Stimulated activated CD8-positive, alpha-beta memory T cell treated with anti-CD3 and anti-CD28 coated beads, Interleukin-2, amount 100 ng/mL, for 1 hour (primary cell): Measurements from ENCODE around the gene PNPLA7.
"Not testable (repeated sequence)": the region's sequence is repeated elsewhere in the genome, so short reads cannot be mapped to it uniquely, and the experiment has no call there.

Experiments used
- DNase-seq, 2 donors: peaks; one replicate each; pipeline ENCODE4 v3.0.0-alpha.2; 2020; ENCODE audit warnings: low read depth in 2 of 2

Gene PNPLA7

DNA sequence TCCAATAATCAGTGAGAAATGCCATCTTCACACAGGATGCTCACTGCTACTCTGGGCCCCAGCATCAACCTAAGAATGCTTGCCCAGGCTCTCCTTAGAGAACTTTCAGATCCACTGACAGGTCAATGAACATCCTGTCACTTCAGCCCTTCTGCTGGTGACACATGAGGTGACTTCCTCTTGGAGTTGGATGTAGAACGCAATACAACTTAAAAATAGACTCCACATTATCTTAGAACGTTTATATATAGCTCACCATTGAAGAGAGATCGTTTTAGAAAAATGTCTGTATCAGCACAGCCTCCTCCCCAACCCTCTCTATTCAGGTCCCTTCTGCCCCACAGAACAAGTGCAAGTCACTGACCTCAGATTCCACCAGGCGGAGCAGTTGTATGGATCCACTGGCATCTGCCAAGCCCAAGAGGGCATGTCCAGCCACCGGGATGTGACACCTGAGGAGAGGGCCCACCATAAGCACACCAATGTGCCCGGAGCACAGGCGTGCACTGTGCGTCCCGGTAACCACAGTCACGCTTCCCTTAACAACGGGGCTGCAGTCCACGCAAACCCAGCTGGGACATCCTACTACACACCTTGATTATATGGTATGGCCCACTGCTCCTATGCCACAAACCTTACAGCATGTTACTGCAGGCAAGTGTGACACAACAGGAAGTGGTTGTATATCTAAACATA is 25.7 kb upstream of the PNPLA7 start:
- no peak for DNase-seq

DNA sequence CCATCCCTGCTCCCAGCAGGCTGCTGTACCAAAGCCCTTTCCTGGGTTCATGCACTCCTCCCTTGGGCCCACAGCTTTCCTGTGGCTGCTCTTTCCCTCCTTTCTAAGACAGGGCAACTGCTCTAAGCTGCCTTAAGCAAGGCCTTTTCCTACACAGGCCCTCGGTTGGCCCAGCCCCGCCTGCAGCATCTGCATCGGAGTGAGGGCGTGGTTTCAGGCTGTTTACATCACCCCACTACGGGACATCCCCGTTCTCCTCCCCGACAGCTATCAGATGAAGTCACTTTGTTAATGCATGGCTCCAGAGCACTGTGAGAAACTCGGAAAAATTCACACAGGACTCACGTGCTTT is 25.1 kb upstream of the PNPLA7 start:
- no peak for DNase-seq

DNA sequence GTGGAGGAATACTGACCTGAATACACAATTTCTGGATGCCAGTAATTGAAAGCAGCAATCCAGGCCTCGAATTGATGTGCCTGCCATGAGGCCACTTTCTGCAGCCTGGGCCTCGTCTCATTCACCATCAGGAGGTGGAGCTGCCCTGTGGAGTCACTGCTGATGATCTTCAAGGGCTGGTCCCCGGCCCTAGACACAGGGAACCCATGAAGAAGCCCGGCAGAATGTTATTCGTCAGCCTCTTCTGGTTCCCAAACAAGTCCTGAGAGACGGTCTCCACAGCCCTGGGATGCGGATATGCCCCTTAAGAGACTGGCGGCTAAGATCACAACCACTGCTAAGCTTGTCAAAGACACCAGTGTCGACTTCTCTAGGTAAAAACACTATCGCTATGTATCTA is 24.0 kb upstream of the PNPLA7 start:
- DNase-seq, result no peak

DNA sequence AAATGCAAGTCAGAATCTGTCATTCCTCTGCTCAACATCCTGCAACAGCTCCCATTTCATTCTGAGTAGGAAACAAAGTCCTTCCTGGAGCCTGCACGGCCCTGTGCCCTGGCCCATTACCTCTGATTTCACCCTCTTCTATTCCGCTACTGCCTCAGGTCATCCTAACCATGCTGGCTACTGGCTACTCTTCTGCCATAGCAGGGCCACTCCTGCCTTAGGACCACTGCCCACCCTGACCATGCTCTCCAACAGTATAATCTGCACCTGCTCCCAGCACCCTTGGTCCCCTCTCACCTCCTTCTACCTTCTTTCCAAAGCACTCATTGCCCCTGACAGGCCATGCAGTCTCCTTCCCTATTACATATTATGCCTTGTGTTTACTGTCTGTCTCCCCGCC is 20.4 kb upstream of the PNPLA7 start:
- DNase-seq, result no peak

DNA sequence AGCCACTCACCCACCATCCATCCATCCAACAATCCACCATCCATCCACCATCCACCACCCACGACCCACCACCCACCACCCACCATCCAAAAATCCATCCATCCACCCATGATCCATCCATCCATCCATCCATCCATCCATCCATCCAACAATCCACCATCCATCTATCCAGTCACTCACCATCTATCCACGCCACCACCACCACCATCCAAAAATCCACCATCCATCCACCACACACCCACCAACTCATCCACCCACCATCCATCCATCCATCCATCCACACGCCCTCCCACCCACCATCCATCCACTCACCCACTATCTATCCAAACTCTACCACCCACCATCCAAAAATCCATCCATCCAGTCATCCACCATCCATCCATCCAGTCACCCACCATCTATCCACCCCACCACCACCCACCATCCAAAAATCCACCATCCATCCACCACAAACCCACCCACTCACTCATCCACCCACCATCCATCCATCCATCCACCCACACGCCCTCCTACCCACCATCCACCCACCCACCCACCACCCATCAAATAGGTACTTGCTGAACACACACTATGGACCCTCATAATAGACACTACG is 19.5 kb upstream of the PNPLA7 start:
- DNase-seq, result no peak

DNA sequence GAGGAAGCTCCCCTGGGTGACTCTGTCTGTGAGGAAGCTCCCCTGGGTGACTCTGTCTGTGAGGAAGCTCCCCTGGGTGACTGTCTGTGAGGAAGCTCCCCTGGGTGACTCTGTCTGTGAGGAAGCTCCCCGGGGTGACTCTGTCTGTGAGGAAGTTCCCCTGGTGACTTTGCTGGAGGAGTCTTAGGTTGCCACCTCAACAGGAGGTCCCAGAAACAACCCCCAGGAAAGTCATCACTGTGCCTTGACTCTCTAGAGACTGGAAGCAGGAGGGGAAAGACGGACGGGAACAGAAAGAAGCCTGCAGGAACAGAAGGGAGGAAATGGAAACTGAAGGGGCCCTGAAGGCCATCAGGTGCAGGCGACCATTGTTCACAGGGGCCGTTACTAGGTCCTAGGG is 18.2 kb upstream of the PNPLA7 start:
- DNase-seq, result not testable (repeated sequence)

DNA sequence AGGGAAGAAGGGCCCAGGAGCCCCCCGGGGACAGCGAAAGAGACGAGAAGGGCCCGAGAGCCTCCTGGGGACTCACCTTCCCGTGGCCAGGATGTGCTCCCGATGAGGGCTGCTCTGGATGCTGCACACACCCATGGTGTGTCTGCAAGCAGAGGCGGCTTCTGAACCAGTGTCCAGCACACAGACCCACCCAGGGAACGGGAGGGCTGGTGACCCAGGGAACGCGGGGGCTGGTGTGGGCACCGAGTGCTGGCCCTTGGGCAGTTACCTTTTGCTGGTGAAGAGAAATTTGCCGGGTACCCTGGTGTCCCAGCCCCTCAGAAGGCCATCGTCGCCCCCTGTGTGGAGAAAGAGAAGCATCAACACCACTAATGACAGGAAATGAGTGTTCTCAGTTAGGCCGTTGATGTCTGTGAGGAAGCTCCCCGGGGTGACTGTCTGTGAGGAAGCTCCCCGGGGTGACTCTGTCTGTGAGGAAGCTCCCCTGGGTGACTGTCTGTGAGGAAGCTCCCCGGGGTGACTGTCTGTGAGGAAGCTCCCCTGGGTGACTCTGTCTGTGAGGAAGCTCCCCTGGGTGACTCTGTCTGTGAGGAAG is 14.7 kb upstream of the PNPLA7 start:
- DNase-seq, result no peak

DNA sequence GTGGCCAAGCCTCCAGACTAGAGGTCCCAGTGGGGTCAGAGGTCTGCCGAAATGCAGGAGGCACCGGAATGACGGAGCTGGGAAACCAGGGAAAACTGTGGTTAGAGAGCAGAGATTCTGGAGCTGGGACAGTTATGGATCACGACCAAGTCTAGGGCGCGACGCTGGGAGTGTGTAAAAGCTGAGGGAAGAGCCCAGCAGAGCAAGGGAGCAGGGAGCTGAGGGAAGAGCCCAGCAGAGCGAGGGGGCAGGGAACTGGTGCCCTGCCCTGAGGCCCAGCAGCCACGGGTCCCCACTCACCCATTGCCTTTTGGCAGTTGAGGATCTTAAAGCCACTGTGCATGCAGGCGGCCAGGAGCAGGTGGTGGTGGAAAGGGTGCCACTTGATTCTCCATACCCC is 13.9 kb upstream of the PNPLA7 start:
- DNase-seq, result no peak

DNA sequence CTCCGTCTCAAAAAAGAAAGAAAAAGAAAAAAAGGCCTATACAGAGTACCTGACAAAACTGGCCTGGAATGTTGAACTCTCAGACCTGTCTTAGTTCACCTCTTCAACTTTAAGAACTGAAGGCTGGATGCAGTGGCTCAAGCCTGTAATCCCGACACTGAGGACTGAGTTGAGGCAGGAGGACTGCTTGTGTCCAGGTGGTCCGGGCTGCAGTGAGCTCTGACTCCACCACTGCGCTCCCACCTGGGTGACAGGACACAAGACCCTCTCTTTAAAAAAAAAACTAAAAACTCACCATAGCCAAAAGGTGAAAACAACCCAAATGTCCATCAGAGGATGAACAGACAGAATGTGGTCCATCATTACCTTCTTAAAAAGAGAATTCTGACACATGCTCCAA is 7.9 kb upstream of the PNPLA7 start:
- DNase-seq, result no peak

DNA sequence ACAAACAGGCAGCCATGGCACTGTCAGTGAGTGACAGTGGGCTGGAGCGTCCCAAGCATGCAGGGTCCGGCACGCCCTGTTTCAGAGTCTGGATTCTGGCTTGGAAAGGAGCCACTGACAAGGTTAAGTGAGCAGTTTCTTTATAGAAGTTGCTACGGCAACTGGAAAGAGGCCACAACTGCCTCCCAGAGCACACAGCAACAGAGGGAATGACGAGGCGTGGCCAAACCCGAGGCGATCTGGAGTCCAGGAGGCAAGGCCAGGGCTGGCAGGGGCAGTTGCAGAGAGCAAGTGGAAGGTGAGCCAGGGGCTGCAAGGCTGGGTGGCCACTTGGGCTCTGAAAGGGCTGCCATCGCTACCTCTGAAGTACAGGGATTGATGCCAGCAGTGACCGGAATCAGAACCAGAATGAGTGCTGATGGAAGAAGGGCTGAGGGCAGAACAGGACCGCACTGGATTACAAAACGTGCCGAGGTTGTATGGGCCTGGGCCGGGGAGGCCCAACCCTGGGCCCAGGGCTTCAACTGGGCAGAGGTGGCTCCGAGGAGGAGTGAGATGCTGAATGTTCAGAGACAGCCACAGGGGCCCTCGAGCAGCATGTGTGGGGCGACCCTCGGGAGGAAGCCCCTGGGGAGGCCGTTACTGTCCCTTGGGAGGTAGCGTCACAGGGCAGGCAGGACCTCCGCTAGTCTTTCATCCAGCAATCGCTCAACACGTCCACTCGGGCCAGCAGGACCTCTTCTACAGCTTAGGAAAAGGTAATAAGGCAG is 6.1 kb upstream of the PNPLA7 start:
- DNase-seq, result no peak

DNA sequence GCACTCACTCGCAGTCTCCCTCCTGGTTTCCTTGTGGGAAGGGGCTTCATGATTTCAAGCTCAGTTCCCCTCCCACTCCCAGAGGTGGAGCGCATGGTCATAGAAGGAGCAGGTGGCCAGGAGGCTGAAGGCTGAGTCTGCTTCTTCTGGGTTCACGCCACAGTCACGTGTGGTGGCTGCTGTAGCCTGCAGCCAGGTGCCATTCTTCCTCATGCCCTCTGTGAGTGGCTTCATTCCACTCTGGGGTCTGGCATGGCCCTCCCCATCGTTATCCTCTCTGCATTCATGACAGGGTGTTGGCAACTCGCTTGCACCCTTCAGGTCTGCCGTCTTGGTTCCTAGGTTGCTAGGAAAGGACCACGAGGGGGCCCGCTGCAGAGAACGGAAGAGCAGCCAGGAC is 5.0 kb upstream of the PNPLA7 start:
- no peak for DNase-seq

DNA sequence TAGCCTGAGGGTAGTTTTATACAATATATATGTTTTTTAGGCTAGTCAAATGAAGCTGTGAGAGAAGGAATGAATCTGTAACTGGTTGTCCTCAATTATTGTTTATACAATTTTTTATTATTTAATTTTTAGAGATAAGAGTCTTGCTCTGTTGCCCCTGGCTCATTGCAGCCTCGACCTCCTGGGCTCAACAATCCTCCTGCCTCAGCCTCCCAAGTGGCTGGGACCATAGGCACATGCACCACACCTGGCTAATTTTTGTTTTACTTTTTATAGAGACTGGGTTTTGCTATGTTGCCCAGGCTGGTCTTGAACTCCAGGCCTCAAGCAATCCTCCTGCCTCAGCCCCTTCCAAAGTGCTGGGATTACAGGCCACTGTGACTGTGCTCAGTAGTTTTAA is 4.1 kb upstream of the PNPLA7 start:
- DNase-seq, result no peak

DNA sequence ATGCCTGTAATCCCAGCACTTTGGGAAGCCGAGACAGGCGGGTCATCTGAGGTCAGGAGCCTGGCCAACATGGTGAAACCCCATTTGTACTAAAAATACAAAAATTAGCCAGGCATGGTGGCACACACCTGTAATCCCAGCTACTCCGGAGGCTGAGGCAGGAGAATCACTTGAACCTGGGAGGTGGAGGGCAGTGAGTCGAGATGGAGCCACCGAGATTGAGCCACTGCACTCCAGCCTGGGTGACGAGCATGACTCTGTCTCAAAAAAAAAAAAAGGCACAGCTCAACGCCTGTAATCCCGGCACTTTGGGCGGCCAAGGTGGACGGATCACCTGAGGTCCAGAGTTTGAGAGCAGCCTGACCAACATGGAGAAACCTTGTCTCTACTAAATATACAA is 3.5 kb upstream of the PNPLA7 start:
- DNase-seq, result not testable (repeated sequence)

DNA sequence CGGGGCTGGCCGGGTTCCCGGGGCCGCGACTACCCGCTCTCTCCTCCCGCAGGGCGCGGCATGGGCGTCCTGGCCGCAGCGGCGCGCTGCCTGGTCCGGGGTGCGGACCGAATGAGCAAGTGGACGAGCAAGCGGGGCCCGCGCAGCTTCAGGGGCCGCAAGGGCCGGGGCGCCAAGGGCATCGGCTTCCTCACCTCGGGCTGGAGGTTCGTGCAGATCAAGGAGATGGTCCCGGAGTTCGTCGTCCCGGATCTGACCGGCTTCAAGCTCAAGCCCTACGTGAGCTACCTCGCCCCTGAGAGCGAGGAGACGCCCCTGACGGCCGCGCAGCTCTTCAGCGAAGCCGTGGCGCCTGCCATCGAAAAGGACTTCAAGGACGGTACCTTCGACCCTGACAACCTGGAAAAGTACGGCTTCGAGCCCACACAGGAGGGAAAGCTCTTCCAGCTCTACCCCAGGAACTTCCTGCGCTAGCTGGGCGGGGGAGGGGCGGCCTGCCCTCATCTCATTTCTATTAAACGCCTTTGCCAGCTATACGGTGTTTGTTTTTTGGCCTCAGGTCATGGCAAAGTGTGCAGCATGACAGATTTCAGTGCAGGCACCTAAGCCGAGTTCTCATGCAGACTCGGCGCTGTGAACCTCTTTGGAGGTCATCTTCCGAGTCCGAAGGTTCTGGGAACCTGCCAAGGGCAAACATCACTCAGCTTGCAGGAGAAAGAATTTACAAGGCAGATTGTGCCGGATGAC is 2.0 kb upstream of the PNPLA7 start:
- DNase-seq, result no peak

DNA sequence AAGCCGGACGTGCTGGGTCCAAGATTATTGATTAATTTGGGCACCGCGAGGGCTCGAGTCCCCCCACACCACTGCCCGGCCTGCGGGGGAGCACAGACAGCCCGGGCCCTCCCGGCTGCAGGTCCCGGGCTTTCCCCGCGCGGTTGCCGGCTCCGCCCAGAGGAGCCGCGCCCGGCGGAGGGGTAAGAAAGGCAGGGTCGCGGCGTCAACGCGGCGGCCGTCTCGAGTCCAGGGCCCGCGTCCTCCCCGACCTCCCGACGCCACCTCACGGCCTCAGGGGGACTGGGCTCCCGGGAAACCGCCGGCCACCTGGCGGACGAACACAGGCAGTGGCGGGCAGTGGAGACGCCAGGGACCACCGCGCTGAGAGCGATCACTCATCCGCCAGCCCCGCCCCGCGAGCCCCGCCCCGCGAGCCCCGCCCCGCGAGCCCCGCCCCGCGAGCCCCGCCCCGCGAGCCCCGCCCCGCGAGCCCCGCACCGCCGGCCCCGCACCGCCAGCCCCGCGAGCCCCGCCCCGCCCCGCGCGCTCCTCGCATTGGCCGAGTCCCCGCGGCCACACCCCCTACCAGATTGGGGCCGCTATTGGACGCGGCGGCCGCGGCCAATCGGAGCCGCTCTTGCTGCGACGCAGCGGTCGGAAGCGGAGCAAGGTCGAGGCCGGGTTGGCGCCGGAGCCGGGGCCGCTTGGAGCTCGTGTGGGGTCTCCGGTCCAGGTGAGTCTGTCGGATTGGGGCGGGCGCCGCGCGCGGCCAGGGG is 1.2 kb upstream of the PNPLA7 start, which contains the start of gene MRPL41:
Gene MRPL41, plus strand, starts transcription at position 616 of the 758 bp plus-strand sequence. CDS start 203 bp downstream, outside the sequence.
- peak; percentile 67 to 79 for DNase-seq

DNA sequence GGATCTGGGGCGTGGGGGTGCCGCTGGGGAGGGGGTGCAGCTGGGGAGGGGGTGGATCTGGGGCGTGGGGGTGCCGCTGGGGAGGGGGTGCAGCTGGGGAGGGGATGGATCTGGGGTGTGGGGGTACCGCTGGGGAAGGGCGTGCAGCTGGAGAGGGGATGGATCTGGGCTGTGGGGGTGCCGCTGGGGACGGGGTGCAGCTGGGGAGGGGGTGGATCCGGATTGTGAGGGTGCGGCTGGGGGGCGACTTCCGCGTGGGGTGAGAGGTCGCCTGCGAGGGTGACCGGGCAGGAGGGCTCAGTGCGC is 709 bp upstream of the PNPLA7 start:
- DNase-seq, result not testable (repeated sequence)

DNA sequence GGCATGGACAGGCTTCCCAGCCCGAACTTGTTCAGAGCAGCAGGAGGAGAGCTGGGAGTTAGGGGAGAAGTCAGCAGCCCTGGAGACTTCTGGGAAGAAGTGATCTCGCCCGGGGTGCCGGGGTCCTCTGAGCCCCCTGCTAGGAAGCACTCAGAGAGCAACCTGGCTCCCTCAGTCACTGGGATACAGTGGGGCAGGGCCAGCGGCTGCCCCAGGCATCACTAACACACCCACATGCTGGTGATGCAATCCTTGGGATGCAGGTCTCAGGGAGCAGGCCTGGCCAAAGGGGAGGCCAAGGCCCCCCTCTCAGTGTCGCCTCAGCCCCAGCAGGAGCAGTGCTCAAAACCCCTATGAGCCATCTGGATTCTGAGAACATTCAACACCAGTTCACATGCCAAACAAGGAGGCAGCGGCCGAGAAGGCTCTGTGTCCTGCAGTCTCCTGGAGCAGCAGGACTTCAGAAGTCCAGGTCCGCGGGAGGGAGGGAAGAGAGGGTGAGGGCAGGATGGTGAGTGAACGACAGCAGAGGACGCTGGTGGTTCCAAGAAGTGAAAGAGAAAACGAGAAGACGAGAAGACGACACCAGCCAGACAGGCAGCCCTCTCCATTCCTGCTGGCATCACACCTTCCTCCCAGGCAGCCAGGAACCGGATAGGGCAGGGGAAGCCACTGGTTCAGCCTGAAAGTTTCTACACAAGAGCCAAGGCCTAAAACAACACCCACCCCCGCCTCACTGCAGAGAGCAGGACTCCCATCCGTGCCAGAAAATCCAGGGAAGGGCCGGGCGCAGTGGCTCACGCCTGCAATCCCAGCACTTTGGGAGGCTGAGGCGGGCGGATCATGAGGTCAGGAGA is 2.3 kb downstream of the PNPLA7 start:
- DNase-seq, result no peak

DNA sequence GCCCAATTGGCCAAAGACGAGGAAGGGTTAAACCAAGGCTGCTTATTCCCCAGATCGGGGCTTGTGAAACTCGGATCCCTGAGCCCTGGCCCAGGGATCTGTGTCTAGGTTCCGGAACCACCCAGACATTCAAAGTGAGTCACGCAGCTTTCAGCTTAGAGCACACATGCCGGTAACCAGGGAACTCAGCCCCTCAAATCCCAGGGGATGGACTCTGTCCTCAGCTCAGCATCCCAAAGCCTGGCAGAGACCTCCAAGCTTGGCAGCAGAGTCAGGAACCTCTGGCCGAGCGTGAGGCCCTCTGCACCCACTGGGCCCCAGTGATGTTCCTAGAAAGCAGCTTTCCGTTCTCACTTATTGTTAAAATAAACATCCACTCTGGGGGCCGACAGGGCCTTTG is 5.1 kb downstream of the PNPLA7 start:
- DNase-seq, result no peak

DNA sequence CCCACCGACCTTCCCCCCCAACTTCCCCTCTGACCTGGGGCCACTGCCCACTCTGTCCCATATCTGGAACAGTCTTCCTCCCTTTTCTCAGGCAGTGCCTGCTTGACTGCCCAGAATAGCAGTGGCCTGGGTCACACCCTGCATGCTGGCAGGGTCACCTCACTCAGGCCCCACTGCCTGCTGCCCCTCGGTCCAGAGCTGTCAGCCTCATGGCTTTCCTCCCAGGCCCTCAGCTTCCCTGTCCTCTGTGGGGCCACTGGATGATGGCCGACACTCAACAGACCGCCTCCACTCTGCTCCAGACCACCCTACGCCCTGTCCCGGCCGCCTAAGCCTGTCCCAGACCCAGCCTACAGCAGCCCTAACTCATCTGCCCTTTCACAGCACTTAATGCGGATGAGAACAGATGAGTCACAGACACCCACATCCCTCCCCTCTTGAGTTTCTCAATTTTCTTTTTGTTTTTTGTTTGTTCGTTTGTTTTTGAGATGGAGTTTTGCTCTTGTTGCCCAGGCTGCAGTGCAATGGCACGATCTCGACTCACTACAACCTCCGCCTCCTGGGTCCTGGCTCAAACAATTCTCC is 5.9 kb downstream of the PNPLA7 start:
- no peak for DNase-seq
